Renal pelvis (tissue), 4 donors: ENCODE measurements around the gene OR6S1. TPM values are rescaled to one million over a fixed set of nuclear protein-coding genes. Genes with fewer than 3 reads are reported as not detected.
A peak's percentile ranks its signal among the peaks of the same experiment; 100 is the strongest.
"Not testable (repeated sequence)": the region's sequence is repeated elsewhere in the genome, so short reads cannot be mapped to it uniquely, and the experiment has no call there.

ENCODE experiments used
- DNase-seq: peaks from one replicate; pipeline ENCODE4 v3.0.0-alpha.2; 2013
- polyA plus RNA-seq, 3 donors: library from polyadenylated mRNA; unstranded; fragments of 120-200 nt; gene quantifications; one replicate each; pipeline ENCODE4 v1.2.1, GENCODE V29; 2013; ENCODE audit not compliant: insufficient read length in 3 of 3

OR6S1 gene
- polyA plus RNA-seq, 3 donors: not detected

GRCh38 chr14:20631880-20632389, 9.6 kb downstream of the OR6S1 start:
- DNase-seq: no peak

GRCh38 chr14:20631023-20631879, 10.2 kb downstream of the OR6S1 start:
- DNase-seq: no peak

- DNase-seq: no peak
Observed at GRCh38 chr14:20630340-20631022, 11.0 kb downstream of the OR6S1 start.

- no peak for DNase-seq
Observed at GRCh38 chr14:20628063-20628854, 13.2 kb downstream of the OR6S1 start.

GRCh38 chr14:20627346-20628027, 14.0 kb downstream of the OR6S1 start:
- no peak for DNase-seq

GRCh38 chr14:20626274-20626673, 15.2 kb downstream of the OR6S1 start:
- no peak for DNase-seq

GRCh38 chr14:20624495-20625070, 16.9 kb downstream of the OR6S1 start:
- no peak for DNase-seq

GRCh38 chr14:20623798-20624197, 17.7 kb downstream of the OR6S1 start:
- no peak for DNase-seq

- no peak for DNase-seq
Observed at GRCh38 chr14:20622816-20623291, 18.6 kb downstream of the OR6S1 start.

GRCh38 chr14:20620798-20621478, 20.6 kb downstream of the OR6S1 start:
- no peak for DNase-seq

GRCh38 chr14:20619688-20620087, 21.8 kb downstream of the OR6S1 start:
- not testable (repeated sequence) for DNase-seq

GRCh38 chr14:20618271-20618749, 23.2 kb downstream of the OR6S1 start:
- no peak for DNase-seq

- DNase-seq: no peak
Observed at GRCh38 chr14:20617138-20618003, 24.1 kb downstream of the OR6S1 start.

- no peak for DNase-seq
Observed at GRCh38 chr14:20615996-20616395, 25.5 kb downstream of the OR6S1 start.

GRCh38 chr14:20614038-20614840, 27.3 kb downstream of the OR6S1 start:
- no peak for DNase-seq

GRCh38 chr14:20613094-20614037, 28.1 kb downstream of the OR6S1 start:
- peak; percentile 92 for DNase-seq

- no peak for DNase-seq
Observed at GRCh38 chr14:20612403-20612802, 29.1 kb downstream of the OR6S1 start.
